Left hindlimb (tissue), 1 donor: ENCODE results near the gene CACNA1H.

ENCODE experiments used
- DNase-seq: peaks from one replicate; pipeline ENCODE4 v3.0.0-alpha.2; 2018

Gene CACNA1H

GRCh38 chr16:1152651-1153259 lies at the start of gene CACNA1H:
Gene CACNA1H (plus strand): TSS chr16:1153106. CDS start chr16:1153738, 632 bp downstream.
- DNase-seq: peak; percentile 66

- DNase-seq: no peak
Measured at GRCh38 chr16:1103636-1103980, 49.3 kb upstream of the CACNA1H start.

- DNase-seq: peak; percentile 76
Measured at GRCh38 chr16:1105888-1106620, 46.9 kb upstream of the CACNA1H start.

- no peak for DNase-seq
Measured at GRCh38 chr16:1106659-1107058, 46.2 kb upstream of the CACNA1H start.

GRCh38 chr16:1107141-1107540 lies 45.8 kb upstream of the CACNA1H start:
- no peak for DNase-seq

GRCh38 chr16:1107731-1108130 lies 45.2 kb upstream of the CACNA1H start:
- no peak for DNase-seq

GRCh38 chr16:1108299-1109252 lies 44.3 kb upstream of the CACNA1H start:
- no peak for DNase-seq

GRCh38 chr16:1109648-1110047 lies 43.3 kb upstream of the CACNA1H start:
- DNase-seq: no peak

GRCh38 chr16:1112506-1113184 lies 40.3 kb upstream of the CACNA1H start:
- DNase-seq: no peak

GRCh38 chr16:1113489-1113888 lies 39.4 kb upstream of the CACNA1H start:
- no peak for DNase-seq

GRCh38 chr16:1113889-1114526 lies 38.9 kb upstream of the CACNA1H start:
- DNase-seq: no peak

GRCh38 chr16:1116693-1117077 lies 36.2 kb upstream of the CACNA1H start:
- no peak for DNase-seq

GRCh38 chr16:1117176-1117900 lies 35.6 kb upstream of the CACNA1H start:
- DNase-seq: no peak

- DNase-seq: no peak
Measured at GRCh38 chr16:1117926-1118325, 35.0 kb upstream of the CACNA1H start.

GRCh38 chr16:1119129-1119528 lies 33.8 kb upstream of the CACNA1H start:
- DNase-seq: no peak

- no peak for DNase-seq
Measured at GRCh38 chr16:1119766-1120576, 32.9 kb upstream of the CACNA1H start.

GRCh38 chr16:1120577-1120941 lies 32.3 kb upstream of the CACNA1H start:
- no peak for DNase-seq

GRCh38 chr16:1121009-1121408 lies 31.9 kb upstream of the CACNA1H start:
- DNase-seq: no peak

GRCh38 chr16:1121601-1122397 lies 31.1 kb upstream of the CACNA1H start:
- no peak for DNase-seq

GRCh38 chr16:1122398-1122765 lies 30.5 kb upstream of the CACNA1H start:
- DNase-seq: no peak
